HG02884 (cell line): ENCODE results near the gene APMAP.

Experiments
- ATAC-seq: cut with Tn5 transposase; IDR thresholded peaks from one replicate; pipeline ENCODE4 v1.9.1; 2021; ENCODE audit warnings: mild to moderate bottlenecking, moderate library complexity; ENCODE audit not compliant: unreplicated experiment

Gene APMAP

GRCh38 chr20:25025091-25025861, 32.7 kb upstream of the APMAP start:
- no peak for ATAC-seq

DNA sequence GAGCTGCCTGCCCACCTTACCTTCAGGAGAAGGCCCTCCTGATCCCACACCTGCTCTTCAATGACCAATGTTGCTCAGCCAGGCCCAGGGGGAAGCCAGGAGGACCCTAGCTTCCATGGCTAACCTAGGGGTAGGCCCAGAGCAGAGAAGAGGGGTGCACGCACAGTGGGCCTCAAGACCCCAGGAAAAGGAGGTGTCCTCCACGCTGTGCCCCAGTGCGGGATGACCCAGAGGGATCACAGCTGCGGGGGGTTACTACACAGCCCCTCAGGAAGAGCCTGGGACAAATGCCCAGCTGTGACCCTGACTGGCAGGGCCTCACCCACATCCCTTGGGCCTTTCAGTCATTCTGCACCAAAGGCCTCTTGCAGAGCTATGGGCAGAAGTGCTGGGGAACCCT, 31.6 kb upstream of the APMAP start:
- no peak for ATAC-seq

DNA sequence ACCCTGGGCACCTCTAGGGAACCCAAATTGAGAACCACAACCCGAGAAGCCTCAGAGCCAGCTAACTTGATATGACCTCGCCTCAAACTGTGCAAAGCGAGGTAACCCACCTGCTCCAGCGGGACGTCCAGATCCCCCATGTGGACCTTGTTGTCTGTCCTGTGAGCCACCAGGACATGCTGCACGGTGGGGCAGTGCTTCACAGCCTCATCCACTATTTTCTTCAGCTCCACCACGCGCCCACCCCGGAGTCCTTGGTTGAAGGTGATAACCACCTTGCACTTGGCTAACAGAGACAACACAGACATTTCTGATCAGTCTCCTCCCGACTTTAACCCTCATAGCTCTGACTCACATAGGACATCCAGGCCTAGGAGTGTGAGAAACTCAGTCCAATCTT, 30.8 kb upstream of the APMAP start:
- ATAC-seq, result no peak

DNA sequence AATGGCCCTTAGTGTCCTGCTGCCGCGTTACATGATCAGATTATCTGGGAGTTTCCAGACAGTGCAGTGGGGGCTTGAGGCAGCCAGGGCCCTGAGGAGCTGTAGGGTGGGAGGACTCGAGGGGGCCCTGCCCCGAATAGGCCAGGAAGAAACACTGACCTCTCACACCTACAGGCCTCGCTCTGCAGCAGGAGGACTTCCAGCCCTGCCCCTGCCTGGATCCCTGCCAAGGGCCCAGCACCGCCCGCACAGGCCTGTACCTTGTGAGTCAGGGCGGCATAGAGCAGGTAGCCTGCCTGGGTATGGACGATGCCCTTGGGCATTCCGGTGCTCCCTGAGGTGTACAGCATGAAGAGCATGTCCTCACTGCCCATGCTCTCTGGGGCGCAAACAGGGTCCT, 30.1 kb upstream of the APMAP start:
- no peak for ATAC-seq

GRCh38 chr20:25021336-25021735, 28.8 kb upstream of the APMAP start:
- no peak for ATAC-seq

GRCh38 chr20:25020901-25021301, 28.4 kb upstream of the APMAP start:
- ATAC-seq, result no peak

DNA sequence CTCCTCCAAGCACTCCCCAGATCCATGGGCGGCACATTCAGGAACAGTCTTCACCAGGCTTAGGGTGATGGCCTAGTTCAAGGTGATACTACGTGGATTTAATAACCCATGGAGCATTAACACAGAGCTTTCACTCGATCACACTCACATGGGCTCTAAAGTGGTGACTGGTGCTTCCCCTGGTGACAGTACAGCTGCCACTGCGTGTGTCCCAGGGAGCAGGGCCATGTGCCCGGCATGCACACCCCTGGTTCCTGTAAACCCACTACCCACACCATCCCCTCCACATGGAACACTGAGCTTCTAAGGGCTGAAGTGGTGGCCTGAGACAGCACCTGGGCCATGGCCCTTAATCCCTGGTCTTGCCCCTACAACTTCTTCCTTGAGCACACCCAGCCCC, 27.8 kb upstream of the APMAP start:
- no peak for ATAC-seq

- no peak for ATAC-seq
Observed at GRCh38 chr20:25019381-25020155, 27.0 kb upstream of the APMAP start.

DNA sequence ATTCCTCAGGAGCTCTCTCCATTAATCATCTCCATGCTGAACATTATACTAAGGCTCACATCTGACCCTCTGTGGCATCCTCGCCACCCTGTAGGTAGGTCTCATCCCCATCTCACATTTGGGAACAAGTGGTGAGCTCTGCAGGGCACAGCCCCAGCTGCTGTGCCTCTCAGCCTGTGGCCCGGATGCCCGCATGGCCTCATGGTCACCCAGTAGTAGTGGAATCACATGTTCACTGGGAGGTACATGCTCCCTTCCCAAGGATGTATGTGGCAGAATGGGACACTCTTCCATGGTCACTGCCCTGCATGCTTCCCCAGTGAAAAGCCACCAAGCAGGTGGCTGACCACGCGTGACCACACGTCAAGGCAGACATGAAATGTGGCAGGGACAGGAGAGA, 26.3 kb upstream of the APMAP start:
- no peak for ATAC-seq

GRCh38 chr20:25018425-25018824, 25.9 kb upstream of the APMAP start:
- no peak for ATAC-seq

DNA sequence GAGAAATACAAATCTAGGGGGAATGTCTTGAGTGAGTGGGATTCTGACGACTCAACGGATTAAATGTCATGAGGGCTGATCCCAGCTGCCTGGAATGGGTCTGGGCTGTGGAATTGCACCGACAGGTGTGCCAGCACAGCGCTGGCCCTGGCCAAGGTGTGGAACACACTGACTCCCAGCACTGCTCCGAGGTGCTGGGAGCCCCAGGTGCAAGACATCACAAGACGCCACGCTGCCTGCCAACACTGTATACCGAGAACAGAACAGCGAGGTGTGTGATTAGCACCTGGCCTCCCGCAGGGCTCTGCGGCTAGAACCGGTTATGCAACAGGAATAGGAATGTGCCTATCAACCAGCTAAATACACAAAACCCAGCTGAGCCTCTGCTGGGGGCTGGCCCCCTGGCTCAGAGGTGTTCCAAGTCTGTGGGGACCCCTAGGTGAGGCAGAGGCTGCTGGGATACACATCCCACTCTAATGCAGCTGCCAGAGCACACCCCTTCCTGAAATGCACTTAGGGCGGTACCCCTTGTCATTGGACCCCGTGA, 24.8 kb upstream of the APMAP start:
- no peak for ATAC-seq

GRCh38 chr20:25016471-25016870, 23.9 kb upstream of the APMAP start:
- no peak for ATAC-seq

DNA sequence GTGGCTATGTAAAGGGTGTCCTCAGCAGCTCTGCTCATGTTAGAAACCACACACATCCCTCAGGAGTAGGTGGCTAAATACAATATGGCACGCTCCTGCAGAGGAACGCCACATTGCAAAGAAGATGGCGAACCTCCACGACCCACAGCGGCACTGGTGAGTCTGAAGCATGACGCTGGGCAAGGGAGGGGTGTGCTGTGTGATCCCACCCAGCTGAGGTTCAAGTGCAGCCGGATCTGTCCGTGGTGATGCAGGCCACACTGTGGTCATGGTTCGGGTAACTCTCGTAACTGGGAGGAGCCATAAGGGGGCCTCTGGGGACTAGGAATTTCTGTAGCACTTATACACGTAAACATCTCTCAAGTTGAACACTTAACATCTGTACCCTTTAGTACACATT, 23.4 kb upstream of the APMAP start:
- ATAC-seq, result no peak

GRCh38 chr20:25014816-25015215, 22.3 kb upstream of the APMAP start:
- no peak for ATAC-seq

DNA sequence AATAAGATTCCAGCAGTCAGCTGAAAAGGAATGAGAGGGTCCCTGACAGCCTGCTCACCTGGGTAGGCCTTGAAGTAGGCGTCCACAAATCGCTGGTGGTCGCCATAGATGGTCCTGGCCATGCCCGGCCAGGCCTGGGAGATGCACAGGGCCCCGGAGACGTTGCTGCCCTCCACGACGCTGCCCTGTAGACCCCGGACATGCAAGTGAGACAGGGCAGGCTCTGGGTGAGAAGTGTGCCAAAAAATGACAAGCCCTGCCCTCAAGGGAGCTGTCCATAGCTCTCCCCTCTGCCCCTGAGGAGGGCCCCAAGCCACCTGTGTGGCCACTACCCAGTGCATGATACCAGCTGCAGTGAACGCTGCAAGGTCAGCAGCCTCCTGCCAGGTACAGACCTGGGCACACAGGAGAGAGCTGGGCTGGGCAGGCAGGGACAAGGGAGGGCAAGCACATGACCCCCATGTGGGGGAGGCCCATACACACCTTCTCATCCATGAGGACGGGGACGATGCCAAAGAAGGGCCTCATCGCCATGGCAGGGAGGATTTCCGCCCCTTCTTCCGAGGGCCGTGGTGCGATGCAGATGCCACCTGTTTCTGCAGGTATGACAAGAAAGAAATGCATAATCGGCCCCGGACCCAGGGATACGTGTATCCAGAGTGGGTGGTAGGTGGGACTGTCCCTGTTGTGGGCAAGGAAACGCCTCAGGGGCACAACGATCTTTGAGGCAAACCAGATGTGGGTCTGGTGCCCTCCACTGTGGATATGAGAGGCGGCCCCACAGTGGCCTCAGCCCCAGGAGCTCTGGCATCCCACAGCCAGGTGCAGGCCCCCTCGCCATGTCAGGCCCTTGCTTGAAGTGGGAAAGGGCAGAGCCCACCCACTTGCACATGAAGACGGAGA, 21.2 kb upstream of the APMAP start:
- no peak for ATAC-seq

DNA sequence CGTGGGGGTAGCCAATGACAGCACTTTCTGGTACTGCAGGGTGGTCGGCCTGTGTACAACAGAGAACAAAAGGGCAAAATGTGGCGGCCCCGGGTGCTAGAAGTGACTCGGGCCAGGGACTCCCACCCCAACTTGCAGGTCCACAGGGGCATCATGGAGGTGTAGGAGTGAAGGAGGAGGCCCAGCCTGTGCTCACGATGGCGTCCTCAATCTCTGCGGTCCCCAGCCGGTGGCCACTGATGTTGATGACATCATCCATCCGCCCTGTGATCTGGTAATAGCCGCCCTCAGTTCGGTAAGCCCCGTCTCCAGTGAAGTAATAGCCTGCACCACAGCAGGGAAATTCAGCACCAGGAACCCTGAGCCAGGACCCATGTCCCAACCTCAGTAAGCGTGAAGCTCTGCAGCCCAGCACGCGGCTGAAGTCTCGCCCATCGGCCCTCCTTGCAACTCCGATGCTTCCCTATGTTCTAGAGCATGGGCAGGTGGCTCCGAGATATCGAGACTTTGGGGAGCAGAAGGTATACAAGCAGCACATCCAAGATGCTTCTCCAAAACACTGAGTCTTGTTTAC, 20.2 kb upstream of the APMAP start:
- ATAC-seq, result no peak

DNA sequence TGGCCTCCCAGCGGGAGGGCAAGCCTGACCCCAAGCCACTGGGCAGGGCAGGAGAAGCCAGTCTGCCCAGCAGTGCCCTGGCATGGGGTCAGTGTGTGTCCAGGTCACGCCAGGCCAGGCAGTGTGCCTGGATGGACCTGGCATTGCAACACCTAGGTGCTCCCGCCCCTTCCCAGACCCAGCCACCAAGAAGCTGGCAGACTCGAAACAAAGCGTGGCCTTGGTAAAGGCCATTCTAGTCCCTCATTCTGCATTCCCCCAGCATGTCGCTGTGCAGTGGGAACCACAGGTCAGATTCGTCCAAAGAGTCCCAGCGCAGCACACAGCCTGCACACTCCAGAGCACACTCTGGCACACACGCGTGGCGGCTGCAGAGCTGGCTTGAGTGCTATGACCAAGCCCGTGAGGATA, 19.3 kb upstream of the APMAP start:
- ATAC-seq, result no peak

DNA sequence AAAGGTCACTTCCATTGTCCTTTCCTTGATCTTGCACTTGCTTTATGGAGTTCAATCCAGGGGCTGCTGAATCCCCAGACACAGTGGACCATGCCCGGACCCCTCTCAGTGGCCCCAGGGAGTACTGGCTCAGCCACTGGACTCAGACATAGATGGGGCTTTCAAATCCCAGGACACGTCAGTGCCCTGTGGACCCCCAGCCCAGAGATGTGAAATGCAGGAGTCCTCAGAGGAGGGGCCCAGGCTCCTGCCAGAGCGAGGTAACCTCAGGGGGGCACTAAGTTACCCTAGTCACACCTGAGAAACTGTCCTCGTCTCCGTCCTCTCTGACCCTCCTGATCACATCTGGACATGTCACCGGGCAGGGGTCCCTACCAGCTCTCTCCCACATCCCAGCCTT, 18.7 kb upstream of the APMAP start:
- no peak for ATAC-seq

- no peak for ATAC-seq
Observed at GRCh38 chr20:25009218-25010145, 16.9 kb upstream of the APMAP start.
